ENCODE data around the gene LRP1B.
"Not testable (repeated sequence)": the region's sequence is repeated elsewhere in the genome, so short reads cannot be mapped to it uniquely, and the experiment has no call there.

LRP1B gene

DNA sequence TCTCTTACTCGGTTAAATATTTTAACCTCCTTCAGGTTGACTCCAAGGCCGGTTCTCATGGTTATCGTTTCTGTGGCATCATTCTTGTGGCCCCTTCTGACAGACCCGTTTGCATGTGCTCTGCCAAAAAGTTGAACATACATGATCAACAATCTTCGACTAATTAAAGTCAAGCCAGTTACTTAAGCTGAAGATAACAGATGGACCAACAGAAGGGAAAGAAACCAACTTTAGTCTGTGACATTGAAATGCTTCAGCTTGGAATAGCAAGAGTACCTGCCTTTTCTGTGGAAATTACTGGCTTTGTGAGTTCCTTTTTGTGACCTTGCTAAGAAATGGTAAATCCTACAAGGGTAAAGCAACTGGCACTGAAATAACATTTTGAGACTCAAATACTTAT lies 1429.1 kb downstream of the LRP1B start:
- H3K4me3 Mint-ChIP-seq, result no peak overlapping the region
- H3K27me3 Mint-ChIP-seq, result no peaks in the 10 kb centered on the region
- H3K27ac Mint-ChIP-seq, result no peak overlapping the region
- H3K4me1 Mint-ChIP-seq, result no peaks in the 10 kb centered on the region
- no peaks in the 10 kb centered on the region for H3K36me3 Mint-ChIP-seq
- H3K9me3 Mint-ChIP-seq, result no peaks in the 10 kb centered on the region

DNA sequence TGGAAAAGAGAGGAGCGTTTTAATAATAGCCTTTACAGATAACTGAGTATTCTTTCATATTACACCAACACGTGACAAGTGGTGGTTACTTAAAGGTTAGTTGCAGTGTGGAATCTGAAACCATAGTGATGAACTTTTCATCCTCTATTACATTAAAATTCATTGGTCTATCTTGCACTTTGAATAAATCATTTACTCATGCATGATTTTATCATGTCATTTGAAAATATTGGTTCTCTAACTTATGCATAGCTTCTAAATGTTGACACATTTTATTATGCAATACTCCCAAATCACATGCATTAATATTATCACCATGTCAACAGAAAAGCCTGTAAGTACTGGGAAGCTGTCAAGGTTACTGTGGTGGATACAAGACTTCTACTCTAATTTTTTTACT lies 1432.2 kb downstream of the LRP1B start:
- Mint-ChIP-seq H3K4me3 (no peak overlapping the region), H3K27me3 (no peaks in the 10 kb centered on the region), H3K36me3 (no peaks in the 10 kb centered on the region), H3K4me1 (no peaks in the 10 kb centered on the region), H3K9me3 (no peaks in the 10 kb centered on the region), H3K27ac (no peak overlapping the region)

DNA sequence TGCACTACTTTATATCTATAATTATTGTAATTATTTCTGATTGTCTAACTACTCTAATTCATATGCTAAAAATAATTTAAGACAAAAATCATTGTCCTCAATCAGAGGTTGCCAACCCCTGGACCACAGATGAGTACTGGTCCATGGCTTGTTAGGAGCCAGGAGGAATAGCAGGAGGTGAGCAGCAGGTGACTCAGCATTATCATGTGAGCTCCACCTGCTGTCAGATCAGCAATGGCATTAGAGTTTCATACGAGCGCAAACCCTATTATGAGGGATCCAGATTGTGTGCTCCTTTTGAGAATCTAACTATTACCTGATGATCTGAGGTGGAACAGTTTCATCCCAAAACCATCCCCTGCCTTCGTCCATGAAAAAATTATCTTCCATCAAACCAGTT lies 1434.4 kb downstream of the LRP1B start:
- Mint-ChIP-seq H3K27me3 (no peaks in the 10 kb centered on the region), H3K36me3 (no peaks in the 10 kb centered on the region), H3K4me1 (no peaks in the 10 kb centered on the region), H3K4me3 (no peak overlapping the region), H3K27ac (no peak overlapping the region), H3K9me3 (no peaks in the 10 kb centered on the region)

DNA sequence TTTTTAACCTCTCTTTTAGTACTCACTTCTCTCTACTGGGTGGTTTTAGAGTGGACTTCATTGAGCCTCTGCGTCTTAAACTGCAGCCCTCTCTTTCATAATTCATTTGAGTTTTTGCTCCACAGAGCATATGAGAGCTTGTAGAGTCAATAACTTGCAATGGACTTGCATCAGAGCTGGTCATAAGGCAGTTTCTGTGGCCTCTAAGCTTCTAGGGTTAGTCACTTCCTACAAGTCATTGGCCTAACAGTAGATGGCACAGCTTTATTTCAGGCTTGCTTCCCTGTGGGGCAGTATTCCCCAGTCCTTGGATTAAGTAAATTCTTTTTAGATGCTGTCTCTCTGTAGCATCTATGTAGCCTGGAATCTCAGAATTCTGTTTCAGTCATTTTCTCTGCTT lies 1435.7 kb downstream of the LRP1B start:
- Mint-ChIP-seq H3K4me1 (no peaks in the 10 kb centered on the region), H3K4me3 (no peak overlapping the region), H3K27me3 (no peaks in the 10 kb centered on the region), H3K9me3 (peaks cover 7% of the 10 kb centered on the region), H3K36me3 (no peaks in the 10 kb centered on the region), H3K27ac (no peak overlapping the region)

DNA sequence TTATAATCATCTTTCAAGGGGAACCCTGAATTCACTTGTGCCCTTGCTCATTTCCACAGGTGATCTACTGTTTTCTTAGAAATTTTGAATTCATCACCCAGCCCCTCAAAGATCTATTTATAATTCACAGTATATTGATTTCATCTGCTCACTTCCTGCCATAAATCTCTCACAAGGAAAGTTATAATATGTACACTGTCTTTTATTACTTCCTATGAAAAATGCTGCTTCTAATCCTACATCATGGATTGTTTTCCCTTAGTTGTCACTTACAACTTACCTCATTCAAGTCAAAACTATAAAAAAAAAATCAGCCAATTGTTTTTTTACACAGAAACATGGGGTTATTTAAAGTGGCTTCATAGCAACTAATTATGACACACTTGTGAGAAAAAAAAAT lies 1443.0 kb downstream of the LRP1B start:
- no peak overlapping the region for H3K27ac Mint-ChIP-seq
- H3K36me3 Mint-ChIP-seq, result no peaks in the 10 kb centered on the region
- no peaks in the 10 kb centered on the region for H3K4me1 Mint-ChIP-seq
- H3K4me3 Mint-ChIP-seq, result no peak overlapping the region
- H3K9me3 Mint-ChIP-seq, result peaks cover 14% of the 10 kb centered on the region
- H3K27me3 Mint-ChIP-seq, result no peaks in the 10 kb centered on the region

DNA sequence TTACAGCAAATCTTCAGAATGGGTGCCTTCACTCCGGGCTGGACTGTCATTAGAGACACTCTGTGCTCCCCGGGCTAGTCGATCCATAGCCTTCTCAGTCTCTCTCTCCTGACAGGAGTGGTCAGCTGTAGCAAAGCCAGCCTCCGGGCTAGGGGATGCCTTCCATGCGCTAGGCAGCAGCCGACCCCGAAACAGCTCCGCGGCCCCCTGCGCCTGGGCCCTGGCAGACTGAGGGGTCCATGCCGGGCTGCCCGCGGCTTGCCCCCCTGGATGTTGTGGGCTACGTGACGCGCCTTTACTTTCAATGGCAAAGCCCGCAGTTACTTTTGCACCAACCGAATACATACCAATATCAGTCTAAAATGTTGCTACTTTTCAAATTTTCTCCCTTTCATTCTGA lies 1447.2 kb downstream of the LRP1B start:
- Mint-ChIP-seq H3K9me3 (peaks cover 5% of the 10 kb centered on the region), H3K36me3 (no peaks in the 10 kb centered on the region), H3K4me3 (no peak overlapping the region), H3K27me3 (no peaks in the 10 kb centered on the region), H3K27ac (no peak overlapping the region), H3K4me1 (no peaks in the 10 kb centered on the region)

DNA sequence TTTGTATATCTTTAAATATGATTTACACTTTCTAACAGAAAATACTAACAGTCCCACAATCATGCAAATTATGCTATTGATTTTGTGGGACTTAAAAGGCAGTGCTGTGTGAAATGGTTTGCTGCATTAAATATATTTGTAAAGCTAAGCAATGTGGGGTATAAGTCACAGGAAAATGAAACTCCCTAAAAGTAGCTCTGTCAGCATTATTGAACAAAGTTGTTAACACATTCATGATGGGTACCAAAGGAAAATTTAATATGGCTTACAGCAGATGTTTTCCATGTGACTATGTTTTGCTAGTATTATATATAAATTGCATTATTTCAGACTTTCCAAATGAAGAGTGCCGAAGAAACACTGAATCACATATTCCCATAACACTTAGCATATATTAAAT lies 1450.0 kb downstream of the LRP1B start:
- H3K9me3 Mint-ChIP-seq, result peaks cover 5% of the 10 kb centered on the region
- no peak overlapping the region for H3K4me3 Mint-ChIP-seq
- no peak overlapping the region for H3K27ac Mint-ChIP-seq
- H3K27me3 Mint-ChIP-seq, result no peaks in the 10 kb centered on the region
- no peaks in the 10 kb centered on the region for H3K36me3 Mint-ChIP-seq
- no peaks in the 10 kb centered on the region for H3K4me1 Mint-ChIP-seq

DNA sequence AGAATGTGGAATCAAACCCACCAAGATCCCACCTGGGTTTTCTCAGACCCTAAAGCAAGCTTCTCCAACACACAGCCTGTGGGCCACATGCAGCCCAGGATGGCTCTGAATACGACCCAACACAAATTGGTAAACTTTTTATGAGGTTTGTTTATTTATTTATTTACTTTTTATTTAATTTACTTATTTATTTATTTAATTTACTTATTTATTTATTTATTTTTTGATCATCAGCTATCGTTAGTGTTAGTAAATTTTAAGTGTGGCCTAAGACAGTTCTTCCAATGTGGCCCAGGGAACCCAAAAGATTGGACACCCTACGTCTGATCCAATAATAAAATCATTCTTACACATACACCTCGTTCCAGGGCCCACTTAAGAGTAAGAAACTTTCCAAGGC lies 1451.1 kb downstream of the LRP1B start:
- Mint-ChIP-seq H3K27ac (no peak overlapping the region), H3K27me3 (no peaks in the 10 kb centered on the region), H3K4me1 (no peaks in the 10 kb centered on the region), H3K36me3 (no peaks in the 10 kb centered on the region), H3K9me3 (peaks cover 5% of the 10 kb centered on the region), H3K4me3 (no peak overlapping the region)

DNA sequence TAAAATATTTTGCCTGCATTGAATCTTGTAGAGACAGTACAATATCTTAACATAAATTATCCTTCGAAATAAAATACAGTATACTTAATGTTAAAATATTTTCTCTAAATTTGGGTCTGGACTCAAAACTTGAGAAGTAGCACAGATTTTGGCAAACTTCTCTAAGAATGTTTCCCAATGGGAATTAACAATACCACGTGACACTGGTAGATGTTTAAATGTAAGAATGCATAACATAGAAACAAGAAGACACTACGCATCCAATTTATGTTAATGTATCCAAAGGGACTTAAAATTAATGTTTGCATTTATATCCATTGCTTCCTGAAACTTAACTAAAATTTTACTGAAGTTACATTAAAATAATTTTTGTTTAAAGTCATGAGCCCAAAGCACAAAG lies 1460.9 kb downstream of the LRP1B start:
- Mint-ChIP-seq H3K4me1 (no peaks in the 10 kb centered on the region), H3K4me3 (no peak overlapping the region), H3K27me3 (no peaks in the 10 kb centered on the region), H3K36me3 (no peaks in the 10 kb centered on the region), H3K9me3 (peaks cover 21% of the 10 kb centered on the region), H3K27ac (no peak overlapping the region)

DNA sequence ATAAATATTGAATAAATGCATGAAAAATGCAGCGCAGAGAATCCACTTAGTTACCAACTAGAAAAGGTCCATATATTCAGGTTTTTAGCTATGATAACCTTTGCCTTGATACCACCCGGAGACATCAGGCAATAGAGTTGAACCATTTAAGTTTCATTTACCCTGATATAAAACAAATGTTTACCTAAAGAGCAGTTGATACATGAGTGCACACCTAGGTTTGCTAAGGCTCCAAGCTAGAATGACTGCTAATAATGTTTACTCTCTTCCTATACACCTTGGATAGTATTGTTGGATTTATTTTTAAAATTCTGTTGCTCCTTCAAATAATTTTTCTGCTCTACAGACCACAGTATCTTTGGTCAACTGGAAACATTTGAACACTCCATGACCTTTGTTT lies 1463.6 kb downstream of the LRP1B start:
- Mint-ChIP-seq H3K4me3 (no peak overlapping the region), H3K36me3 (no peaks in the 10 kb centered on the region), H3K27me3 (no peaks in the 10 kb centered on the region)

DNA sequence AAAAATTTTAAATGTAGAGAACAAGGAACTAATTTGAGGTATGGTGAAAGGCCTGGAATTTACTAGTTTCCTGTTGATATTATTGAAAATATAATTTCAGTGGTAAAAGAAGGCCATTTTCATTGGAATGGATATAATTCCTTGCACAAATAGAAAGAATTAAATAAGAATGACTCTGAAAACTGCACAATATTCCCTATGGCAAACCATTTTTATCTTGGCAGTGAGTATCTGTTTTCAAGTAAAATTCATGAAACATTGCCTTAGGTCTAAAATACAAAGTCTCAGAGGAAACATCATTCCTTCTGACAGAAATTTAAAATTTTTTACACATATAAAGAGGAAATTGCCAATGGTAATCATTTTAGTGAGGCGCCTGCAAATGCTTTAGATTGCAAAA lies 1468.3 kb downstream of the LRP1B start:
- H3K36me3 Mint-ChIP-seq, result no peaks in the 10 kb centered on the region

More for the DNA sequence above, 1463.6 kb downstream of the LRP1B start:
- H3K4me1 Mint-ChIP-seq, result no peaks in the 10 kb centered on the region
- H3K27ac Mint-ChIP-seq, result no peak overlapping the region
- H3K9me3 Mint-ChIP-seq, result peaks cover 15% of the 10 kb centered on the region

DNA sequence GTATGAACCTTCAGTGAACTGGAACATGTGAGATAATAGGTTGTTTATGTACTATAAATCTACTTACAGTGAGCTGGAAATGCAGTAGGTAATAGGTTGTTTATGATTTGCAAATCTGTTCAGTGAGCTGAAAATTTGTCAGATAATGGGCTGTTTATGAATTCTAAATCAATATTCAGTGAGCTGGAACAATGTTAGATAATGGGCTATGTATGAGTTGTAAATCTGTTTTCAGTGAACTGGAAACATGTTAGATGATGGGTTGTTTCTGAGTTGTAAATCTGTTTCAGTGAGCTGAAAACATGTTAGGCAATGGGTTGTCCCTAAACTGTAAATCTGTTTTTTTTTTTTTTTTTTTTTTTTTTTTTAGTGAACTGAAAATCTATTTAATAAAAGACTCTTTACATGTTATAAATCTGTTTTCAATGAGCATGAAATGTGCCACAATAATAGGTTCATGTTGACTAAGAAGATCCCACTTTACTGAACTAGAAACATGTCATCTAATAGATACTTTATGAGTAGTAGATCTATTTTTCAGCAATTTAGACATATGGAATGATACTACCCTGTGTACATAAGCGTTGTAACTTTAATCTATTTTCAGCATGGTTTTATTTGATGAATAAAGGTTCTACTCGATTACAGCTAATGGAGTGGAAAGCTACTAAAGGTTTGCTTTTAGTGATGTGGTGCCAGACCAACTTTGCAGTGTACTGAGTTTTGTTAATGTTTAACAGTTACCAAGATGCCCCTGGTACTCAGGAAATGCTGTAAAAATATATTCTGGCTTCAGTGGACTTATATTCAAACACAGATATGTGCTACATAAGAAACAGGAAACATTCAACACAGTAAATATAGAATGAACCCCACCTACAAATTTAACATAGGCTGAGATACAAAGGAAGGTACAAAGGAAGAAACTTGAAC lies 1471.8 kb downstream of the LRP1B start:
- no peaks in the 10 kb centered on the region for H3K36me3 Mint-ChIP-seq
- H3K27ac Mint-ChIP-seq, result no peak overlapping the region
- H3K27me3 Mint-ChIP-seq, result no peaks in the 10 kb centered on the region
- H3K4me1 Mint-ChIP-seq, result no peaks in the 10 kb centered on the region
- peaks cover 12% of the 10 kb centered on the region for H3K9me3 Mint-ChIP-seq
- H3K4me3 Mint-ChIP-seq, result no peak overlapping the region

More for the DNA sequence above, 1468.3 kb downstream of the LRP1B start:
- Mint-ChIP-seq H3K27ac (no peak overlapping the region), H3K9me3 (peaks cover 12% of the 10 kb centered on the region), H3K4me3 (no peak overlapping the region), H3K4me1 (no peaks in the 10 kb centered on the region), H3K27me3 (no peaks in the 10 kb centered on the region)

DNA sequence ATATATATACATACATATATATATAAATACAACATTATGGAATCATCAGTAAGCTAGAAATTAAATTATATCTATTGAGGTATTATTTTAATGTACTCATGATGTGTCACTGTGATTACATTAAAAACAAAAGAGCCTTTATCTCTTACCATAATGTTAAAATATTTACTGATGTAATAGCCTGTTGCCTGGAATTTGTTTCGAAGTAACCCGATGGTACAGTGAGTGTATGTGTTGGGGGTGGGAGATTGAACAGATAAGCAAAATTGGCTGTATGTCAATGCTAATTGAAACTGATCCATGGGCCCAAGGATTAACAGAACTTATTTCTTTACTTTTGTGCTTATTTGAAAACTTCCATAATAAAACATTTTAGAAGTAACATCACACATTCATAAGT lies 1473.2 kb downstream of the LRP1B start:
- Mint-ChIP-seq H3K9me3 (peaks cover 12% of the 10 kb centered on the region), H3K4me1 (no peaks in the 10 kb centered on the region), H3K4me3 (no peak overlapping the region), H3K27me3 (no peaks in the 10 kb centered on the region), H3K27ac (no peak overlapping the region), H3K36me3 (no peaks in the 10 kb centered on the region)

DNA sequence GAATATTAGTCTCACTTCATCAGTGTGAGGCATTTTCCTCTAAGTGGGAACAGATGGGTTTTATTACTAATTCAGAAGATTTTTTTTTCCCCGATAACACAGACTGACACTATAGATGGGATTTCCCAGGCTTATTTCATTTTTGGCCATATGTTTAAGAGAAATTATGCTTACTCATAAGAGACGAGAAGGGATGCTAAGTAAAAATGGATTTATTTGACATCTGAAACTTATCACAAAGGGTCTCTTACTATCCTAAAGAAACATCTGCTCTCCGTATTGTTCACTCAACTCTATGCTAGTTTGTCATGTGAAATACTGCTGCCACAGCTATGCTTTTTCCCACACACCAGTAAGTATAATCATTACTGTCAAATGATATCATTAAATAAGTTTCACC lies 1476.3 kb downstream of the LRP1B start:
- no peaks in the 10 kb centered on the region for H3K36me3 Mint-ChIP-seq
- H3K27ac Mint-ChIP-seq, result no peak overlapping the region
- no peaks in the 10 kb centered on the region for H3K4me1 Mint-ChIP-seq
- peaks cover 3% of the 10 kb centered on the region for H3K9me3 Mint-ChIP-seq
- H3K27me3 Mint-ChIP-seq, result no peaks in the 10 kb centered on the region
- no peak overlapping the region for H3K4me3 Mint-ChIP-seq

DNA sequence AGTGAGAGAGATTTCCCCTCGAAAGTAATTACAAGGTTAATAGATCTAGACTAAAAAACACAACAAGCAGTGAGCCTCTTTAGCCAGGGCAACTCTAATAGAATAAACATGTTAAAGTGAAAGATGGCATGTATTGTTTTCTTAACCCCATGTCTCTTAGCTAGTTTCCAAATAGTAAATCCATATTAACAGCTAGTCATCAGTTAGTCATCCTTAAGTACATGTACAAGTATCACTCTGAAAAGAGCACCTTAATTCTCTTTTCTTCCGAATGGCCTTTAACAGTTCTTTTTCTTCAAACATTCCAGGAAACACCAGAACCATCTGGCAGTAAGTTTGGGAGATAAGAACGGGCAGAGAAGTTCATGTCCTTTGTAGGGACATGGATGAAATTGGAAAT lies 1480.0 kb downstream of the LRP1B start:
- H3K27ac Mint-ChIP-seq, result no peak overlapping the region
- H3K36me3 Mint-ChIP-seq, result no peaks in the 10 kb centered on the region
- H3K4me1 Mint-ChIP-seq, result no peaks in the 10 kb centered on the region
- no peaks in the 10 kb centered on the region for H3K27me3 Mint-ChIP-seq
- H3K4me3 Mint-ChIP-seq, result no peak overlapping the region
- no peaks in the 10 kb centered on the region for H3K9me3 Mint-ChIP-seq

DNA sequence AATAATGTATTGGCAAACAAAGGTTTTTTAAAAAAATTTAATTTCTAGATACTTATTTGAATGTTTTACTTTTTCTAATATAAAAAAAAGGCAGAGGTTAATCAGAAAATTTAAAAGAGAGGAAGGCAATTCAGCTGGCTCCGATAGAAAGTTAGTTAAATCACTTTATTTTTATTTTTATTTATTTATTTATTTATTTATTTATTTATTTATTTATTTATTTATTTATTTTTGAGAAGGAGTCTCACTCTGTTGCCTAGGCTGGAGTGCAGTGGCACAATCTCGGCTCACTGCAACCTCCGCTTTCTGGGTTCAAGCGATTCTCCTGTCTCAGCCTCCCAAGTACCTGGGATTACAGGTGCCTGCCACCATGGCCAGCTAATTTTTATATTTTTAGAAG lies 1480.7 kb downstream of the LRP1B start:
- H3K4me3 Mint-ChIP-seq, H3K4me1 Mint-ChIP-seq, H3K27ac Mint-ChIP-seq, H3K36me3 Mint-ChIP-seq, H3K27me3 Mint-ChIP-seq, H3K9me3 Mint-ChIP-seq: not testable (repeated sequence)

DNA sequence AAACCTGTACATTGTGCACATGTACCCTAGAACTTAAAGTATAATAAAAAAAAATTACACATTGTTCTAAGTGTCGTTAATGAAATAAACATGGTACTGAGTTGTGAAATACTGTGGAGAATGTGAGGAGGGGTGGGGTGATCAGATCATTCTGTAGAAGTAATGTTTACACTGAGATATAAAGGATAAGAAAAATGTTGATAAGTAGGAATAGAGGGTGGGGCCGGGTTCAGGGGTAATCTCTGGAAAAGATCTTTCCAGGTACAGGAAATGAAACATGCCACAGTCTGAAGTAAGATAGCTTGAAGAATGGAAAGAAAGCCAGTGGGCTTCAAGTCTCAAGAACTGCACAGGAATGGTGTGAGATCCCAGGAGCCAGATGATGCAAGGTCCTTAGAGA lies 1482.4 kb downstream of the LRP1B start:
- no peaks in the 10 kb centered on the region for H3K36me3 Mint-ChIP-seq
- H3K27me3 Mint-ChIP-seq, result no peaks in the 10 kb centered on the region
- no peaks in the 10 kb centered on the region for H3K4me1 Mint-ChIP-seq
- H3K4me3 Mint-ChIP-seq, result no peak overlapping the region
- no peak overlapping the region for H3K27ac Mint-ChIP-seq
- no peaks in the 10 kb centered on the region for H3K9me3 Mint-ChIP-seq
